ENCODE results near the gene OMP.
"Not testable (repeated sequence)": the region's sequence is repeated elsewhere in the genome, so short reads cannot be mapped to it uniquely, and the experiment has no call there.

Gene OMP

GRCh38 chr11:77093056-77093891, 9.4 kb upstream of the OMP start:
- TF ChIP-seq CTCF (IDR thresholded peaks at IDR 0.05; ENCODE audit: borderline replicate concordance, insufficient read depth, low read depth, low read length), result no peak
- H3K4me3 ChIP-seq (ENCODE audit: low read depth, low read length), result no peak overlapping the region

GRCh38 chr11:77093987-77094840, 8.4 kb upstream of the OMP start:
- no peak overlapping the region for H3K4me3 ChIP-seq (ENCODE audit: low read depth, low read length)
- no peak for TF ChIP-seq CTCF (IDR thresholded peaks at IDR 0.05; ENCODE audit: borderline replicate concordance, insufficient read depth, low read depth, low read length)

GRCh38 chr11:77094841-77095365, 7.7 kb upstream of the OMP start:
- TF ChIP-seq CTCF (IDR thresholded peaks at IDR 0.05; ENCODE audit: borderline replicate concordance, insufficient read depth, low read depth, low read length), result no peak

GRCh38 chr11:77095551-77096490, 6.8 kb upstream of the OMP start:
- no peak for TF ChIP-seq CTCF (IDR thresholded peaks at IDR 0.05; ENCODE audit: borderline replicate concordance, insufficient read depth, low read depth, low read length)
- H3K4me3 ChIP-seq (ENCODE audit: low read depth, low read length), result no peak overlapping the region

More at GRCh38 chr11:77094841-77095365, 7.7 kb upstream of the OMP start:
- no peak overlapping the region for H3K4me3 ChIP-seq (ENCODE audit: low read depth, low read length)

GRCh38 chr11:77096591-77097019, 6.0 kb upstream of the OMP start:
- TF ChIP-seq CTCF (IDR thresholded peaks at IDR 0.05; ENCODE audit: borderline replicate concordance, insufficient read depth, low read depth, low read length), result no peak
- no peak overlapping the region for H3K4me3 ChIP-seq (ENCODE audit: low read depth, low read length)

GRCh38 chr11:77097180-77097579, 5.5 kb upstream of the OMP start:
- H3K4me3 ChIP-seq (ENCODE audit: low read depth, low read length), result not testable (repeated sequence)
